A549 (cell line): ENCODE measurements around the gene BCAS4.

Experiments used
- BHLHE40 ChIP-seq: IDR thresholded peaks from 2 replicates; pipeline ENCODE4 v1.6.1; 2012; ENCODE audit warnings: low read depth, low read length, inconsistent platforms
- CTCF ChIP-seq: fragments of >200 bp; sonication (Bioruptor Twin); formaldehyde crosslinking; IDR thresholded peaks from 3 replicates; pipeline ENCODE4 v1.5.1; 2016
- EHMT2 ChIP-seq: fragments of 200-600 bp; sonication (generic); IDR thresholded peaks from 2 replicates; pipeline ENCODE4 v1.6.1; 2016; ENCODE audit warnings: antibody characterized with exemption, low read depth, mild to moderate bottlenecking, moderate library complexity
- ELK1 ChIP-seq: fragments of 150-350 bp; IDR thresholded peaks from 2 replicates; pipeline ENCODE4 v1.6.1; 2014; ENCODE audit warnings: low read depth, mild to moderate bottlenecking, low read length
- MAFK ChIP-seq: fragments of 450-650 bp; IDR thresholded peaks from 2 replicates; pipeline ENCODE4 v1.6.1; 2014; ENCODE audit not compliant: partially characterized antibody
- SMC3 ChIP-seq: fragments of >200 bp; sonication (Bioruptor Twin); formaldehyde crosslinking; IDR thresholded peaks from 3 replicates; pipeline ENCODE4 v1.6.1; 2018; ENCODE audit warnings: inconsistent platforms

DNA sequence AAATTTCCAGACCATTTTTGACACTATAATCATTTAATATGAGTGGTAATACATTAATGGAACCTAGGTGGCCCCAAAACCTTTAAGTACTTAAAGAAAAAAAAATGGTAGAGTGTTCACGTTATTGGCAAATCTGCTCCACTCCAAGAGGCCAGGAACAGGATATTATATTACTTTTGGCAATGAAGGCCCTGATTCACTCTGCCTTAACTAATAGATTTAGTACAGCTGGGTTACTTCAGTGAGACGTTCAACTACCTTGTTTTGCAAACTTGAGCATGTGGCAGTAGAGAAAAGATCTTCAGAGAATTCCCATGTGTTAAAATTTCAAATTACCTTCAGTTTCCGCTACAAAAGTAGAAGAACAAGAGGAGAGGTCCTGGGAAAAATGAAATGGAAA lies 123.5 kb downstream of the BCAS4 start:
- TF ChIP-seq CTCF: no peak
- TF ChIP-seq MAFK: no peak
- TF ChIP-seq ELK1: no peak
- no peak for TF ChIP-seq EHMT2
- no peak for TF ChIP-seq BHLHE40
- TF ChIP-seq SMC3: no peak
